NCI-H226 (cell line): ENCODE results near the gene AGPS.
"Not testable (repeated sequence)": the region's sequence is repeated elsewhere in the genome, so short reads cannot be mapped to it uniquely, and the experiment has no call there.

Source experiments
- DNase-seq: peaks from one replicate; pipeline ENCODE4 v3.0.0-alpha.2; 2015

Gene AGPS

DNA sequence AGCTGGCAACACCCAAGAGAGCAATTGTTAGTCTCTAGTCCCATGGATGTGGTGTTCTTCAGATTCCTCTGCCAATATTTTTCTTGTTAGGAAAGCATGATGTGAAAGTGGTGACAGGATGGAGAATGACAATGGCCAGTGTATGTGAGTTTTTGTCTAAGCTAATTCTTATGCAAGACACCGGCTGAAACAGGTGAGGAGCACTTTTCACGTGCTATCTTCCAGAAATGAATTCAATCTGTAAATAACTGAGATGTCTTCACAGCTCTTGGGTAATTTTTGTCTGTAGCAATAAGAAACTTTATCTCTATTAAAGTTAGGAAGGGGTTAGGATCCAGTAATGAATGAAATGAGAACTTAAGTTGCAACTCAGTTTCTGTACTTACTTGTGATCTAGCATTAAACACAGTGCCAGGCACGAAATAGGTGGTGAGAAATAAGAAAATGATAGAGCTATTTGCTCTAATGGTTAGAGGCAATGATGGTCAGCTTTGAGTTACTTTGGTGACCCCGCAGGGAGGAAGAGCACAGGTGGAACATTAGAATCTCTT lies 676 bp upstream of the AGPS start:
- DNase-seq, result no peak

DNA sequence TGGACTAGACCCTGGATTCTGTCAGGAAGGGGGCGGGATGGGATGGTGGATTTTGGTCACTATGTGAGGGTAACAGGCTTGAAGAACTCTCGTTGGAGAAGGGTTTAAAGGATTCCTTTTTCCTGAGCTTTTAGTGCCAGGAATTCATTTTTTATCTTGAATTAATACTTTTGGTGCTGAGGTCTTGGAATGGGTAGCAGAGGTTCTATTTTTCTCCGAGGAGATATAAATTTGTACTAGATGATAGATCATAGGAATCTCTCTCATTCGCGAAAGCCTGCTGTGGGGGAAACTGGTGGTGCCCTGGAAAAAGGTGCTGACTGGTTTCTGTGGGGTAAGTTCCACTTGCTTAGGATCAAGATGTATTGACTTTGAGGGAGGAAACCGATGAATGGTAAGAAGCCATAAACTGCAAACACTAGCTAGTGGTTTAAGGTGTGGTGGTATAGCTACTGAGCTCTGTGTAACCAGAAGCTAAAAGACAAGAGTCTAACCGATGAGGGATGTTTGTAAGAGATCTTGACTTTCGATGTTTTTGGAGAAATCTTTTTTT lies 706 bp downstream of the AGPS start:
- no peak for DNase-seq

DNA sequence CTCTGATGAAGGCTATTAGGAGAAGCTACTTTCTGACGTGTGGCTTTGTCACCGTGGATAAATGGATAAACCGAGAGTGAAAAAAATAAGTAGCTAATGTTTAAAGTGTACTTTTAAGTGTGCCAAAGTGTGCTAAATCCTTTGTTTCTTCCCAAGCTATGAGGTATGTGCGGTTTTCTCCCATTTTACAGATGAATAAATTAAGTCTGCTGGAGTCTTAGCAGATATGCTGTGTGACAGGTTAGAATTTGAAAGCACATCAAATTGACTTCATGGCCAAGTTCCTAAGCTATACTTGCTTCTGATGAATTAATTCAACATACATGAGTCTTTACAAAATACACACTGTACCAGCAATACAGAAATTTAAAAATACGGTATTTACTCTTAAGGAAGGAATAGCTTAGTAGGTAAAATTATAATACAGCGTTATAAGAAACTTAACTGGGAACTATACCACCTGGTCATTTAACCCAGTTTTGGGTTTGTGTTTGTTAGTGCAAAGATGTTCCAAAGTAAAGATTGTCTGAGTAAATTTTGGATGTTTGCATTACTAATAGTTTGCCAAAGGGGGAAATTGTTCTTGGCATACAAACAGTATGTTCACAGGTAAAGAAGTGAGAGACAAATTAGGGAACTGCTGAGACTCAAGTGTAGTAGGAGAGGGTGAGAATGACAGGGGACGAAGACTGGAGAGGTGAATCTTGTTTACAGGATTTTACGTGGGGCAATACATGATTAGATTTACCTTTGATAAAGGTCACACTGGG lies 1.4 kb downstream of the AGPS start:
- DNase-seq, result no peak

DNA sequence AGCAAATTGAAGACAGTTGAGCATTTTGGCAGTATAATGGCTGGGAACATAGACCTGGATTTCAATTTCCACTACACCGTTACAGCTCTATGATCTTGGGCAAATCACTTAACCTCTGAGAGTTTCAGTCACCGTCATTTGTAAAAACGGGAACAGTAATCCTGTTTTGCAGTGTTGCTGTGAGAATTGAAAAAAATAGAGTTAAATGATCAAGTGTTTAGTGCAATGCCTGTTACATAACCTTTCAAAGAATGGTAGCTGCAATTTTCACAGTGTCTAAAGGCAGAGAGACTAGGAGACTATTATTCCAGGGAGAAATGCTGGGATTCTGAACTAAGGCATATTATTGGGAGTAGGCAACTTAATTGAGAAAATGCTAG lies 2.0 kb downstream of the AGPS start:
- no peak for DNase-seq

DNA sequence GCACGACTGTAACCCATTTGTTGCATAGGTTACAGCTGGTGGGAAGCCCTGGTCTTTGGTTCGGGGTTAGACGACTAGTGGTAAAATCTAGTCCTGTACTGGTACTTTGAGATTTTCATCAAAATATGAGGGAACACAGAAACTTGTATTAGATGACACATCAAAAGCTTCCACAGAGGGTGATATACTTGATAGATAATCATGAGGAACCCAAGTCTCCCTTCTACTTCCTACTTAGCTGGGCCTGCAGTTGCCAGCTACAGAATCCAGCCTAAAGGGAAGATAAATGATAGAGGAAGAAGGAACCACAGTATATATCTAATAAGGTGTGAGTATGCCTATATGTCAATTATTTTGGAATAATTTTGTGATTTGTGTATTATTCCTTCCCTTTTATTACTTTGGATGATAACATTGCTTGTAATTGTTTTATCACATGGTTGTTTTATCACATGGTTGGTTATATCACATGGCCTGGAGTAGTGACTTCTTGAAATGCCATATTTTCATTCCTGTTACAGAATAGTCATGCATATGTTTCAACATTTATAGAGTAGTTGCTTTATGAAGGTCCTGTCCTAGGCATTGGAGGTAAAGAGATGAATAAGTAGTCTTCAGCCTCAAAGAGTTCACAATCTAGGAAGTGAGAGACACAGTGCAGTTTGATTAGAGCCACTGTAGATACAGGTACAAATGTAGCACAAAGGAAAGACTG lies 2.9 kb downstream of the AGPS start:
- DNase-seq, result no peak

DNA sequence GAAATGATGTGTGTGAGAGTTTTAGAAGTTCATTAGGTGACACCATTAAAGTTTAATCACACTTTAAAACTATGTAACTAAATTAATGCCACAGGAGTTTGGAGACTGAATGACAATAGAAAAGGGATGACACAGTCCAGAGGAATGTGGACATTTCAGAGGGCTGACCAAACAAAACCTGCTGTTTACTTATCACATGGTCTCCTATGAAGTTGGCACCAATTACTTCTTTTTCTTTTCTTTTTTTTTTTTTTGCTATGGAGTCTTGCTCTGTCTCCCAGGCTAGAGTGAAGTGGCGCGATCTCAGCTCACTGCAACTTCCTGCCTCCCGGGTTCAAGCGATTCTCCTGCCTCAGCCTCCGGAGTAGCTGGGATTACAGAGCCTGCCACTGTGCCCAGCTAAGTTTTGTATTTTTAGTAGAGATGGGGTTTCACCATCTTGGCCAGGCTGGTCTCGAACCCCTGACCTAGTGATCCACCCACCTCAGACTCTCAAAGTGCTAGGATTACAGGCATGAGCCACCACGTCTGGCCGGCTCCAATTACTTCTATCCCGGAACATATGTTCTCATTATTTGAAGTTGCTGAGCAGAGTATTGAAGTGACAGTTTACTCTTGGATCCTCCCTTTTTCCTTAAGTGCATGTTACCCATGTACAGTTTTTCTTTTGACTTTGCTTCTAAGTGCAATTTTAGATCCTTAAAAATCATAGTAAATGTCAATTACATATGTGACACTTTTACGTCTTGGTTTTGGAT lies 4.3 kb downstream of the AGPS start:
- DNase-seq, result peak; percentile 54

DNA sequence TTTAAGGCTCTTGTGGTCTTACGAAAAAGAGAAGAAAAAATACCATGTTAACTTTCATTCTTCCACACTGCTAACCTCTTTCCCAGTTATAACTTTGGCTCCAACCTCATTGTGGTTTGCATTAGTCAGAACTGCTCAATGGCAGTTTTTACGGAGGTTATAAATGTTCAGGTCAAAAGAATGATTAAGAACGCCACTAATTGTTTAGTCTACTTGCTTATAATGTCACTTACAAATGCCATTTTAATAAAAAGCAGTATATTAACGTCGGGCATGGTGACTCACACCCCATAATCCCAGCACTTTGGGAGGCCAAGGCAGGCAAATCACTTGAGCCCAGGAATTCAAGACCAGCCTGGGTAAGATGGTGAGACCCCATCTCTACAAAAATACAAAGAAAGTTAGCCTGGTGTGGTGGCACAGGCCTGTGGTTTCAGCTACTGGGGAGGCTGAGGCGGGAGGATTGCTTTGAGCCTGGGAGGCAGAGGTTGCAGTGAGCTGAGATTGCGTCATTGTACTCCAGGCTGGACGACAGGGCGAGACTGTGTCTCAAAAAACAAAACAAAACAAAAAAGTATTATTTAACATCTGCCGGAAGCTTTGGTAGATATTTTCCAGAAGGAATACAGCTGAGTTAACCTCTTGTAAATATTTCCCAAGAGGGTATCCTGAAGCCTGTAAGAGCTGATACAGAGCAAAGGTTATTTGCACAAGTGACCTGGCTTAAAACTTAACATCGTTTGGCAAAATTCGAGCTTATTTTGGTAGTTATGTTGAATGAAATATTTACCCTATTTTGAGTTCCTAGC lies 5.1 kb downstream of the AGPS start:
- DNase-seq, result peak; percentile 43

DNA sequence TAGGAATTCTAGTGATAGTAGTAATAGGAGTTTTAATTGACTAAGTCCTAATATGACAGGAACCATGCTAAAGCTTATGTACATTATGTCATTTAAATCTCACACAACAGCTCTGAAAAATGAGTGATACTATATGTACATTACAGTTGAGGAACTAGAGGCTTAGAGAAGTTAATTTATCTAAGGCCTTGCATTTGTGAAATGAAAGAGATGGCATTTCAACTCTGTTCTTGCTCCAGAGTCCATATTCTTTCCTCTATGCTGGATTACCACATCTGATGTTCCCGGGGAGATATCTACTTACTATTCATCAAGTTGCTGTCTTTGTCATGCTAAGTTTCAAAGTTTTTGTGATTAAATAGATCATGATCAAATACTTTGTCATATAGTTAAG lies 5.7 kb downstream of the AGPS start:
- no peak for DNase-seq

DNA sequence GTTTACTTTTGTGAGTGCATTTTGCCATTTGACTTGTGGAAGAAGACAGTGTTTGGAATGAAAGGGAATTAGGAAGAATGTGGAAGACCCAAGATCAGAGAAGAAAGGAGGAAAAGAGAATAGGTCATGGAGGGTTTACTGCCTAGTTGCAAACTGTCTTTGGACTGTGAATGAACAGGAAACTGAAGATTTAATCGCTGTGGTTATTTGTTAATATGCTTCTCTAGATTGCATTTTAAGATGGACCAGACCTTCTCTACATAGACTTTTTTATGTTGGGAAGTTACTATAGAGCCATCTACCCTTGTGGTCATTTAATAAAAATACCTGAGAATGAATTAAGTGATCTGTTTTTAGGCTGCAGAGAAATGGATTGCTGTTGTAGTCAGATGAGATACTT lies 6.2 kb downstream of the AGPS start:
- no peak for DNase-seq

DNA sequence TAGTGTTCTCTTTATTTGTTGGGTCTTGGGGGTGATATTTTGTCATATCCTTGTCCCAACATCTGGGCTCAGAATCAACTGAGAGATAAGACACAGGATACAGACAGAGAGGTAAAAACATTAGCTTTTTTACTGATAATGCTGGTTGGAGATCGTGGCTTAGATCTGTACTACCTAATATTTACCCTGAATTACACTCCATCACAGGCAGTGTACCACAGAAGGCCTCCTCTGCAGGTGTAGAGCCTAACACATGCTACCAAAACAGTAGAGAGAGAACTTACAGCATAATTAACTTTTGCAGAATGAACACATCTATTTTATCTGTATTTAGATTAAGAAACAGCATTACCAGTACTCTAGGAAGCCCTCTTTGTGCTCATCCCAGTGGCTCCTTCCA lies 6.8 kb downstream of the AGPS start:
- DNase-seq, result no peak

DNA sequence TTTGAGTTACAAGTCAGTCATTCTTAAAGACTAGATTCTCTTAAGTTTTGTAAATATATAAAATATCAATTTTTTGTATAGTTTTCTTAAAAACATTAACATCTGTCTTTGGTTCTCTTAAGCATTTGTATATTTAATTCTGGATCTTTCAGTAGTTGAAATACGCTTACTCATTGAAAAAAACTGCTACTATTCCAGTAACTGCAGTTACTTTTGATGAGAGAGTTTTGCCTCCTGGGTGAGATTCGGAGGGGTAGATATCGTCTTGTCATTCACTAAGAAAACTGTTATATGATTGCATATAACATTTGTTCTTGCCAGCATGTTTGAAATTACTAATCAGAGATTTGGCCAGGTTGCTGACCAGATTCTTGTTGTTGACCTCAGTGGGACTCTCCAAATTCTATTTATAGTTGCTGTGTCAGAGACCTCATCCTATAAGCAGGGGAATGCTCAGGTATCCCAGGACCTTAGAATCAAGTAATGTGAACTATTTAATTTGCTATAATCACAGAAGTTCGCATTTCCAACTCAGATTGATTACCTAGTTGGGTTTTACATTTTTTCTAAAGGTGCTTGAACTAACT lies 7.9 kb downstream of the AGPS start:
- DNase-seq, result no peak

DNA sequence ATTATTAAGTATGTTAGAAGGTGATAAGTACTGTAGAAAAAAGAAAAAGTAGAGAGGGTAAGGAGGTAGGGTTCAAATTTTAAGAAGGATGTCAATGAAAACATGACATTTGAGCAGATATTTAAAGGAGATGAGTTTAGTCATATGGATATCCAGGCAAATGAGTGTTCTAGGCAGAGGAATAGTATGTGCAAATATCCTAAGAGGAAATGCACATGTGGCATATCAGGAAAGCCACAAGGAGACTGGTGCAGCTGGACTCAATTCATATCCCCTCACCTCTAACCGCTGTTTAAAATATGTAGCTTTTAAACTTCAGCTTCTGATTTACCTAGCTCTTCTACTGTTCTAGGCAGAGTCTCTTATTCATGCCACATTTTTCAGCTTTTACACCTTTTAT lies 9.5 kb downstream of the AGPS start:
- no peak for DNase-seq

DNA sequence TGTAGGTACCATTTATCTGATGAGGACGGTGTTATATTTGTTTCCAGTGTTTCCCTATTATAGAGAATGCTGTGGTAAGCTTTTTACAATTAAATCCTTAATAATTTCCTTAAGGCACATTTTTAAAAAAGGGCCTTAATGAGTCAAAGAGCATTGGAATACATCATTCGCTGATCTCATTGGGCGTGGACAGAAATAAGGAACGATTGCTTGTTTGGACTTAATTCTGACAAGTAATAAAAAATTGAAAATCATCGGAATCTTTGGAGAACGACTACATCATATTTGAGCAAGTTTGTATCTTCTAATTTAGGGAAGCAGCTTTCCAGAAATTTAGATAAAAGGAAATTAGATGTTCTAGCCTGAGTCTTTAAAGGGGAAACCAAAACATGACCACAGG lies 11.3 kb downstream of the AGPS start:
- no peak for DNase-seq

DNA sequence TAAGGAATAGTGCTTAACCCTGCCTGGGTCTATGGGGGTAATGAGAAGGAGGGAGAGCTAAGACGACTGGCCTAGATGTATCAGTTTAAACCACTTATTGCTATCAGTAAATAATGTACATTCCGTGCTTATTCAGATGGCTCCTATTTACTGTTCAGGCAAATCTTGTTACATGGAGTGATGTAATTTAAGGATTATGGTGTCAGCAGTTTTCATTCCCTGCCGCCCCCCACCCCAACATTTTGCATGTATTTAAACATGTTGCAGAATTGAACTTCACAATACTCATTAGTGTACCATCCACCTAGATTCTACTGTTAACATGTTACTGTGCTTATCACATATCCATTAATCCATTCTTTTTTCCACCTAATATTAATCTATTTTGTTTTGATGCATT lies 11.7 kb downstream of the AGPS start:
- no peak for DNase-seq

DNA sequence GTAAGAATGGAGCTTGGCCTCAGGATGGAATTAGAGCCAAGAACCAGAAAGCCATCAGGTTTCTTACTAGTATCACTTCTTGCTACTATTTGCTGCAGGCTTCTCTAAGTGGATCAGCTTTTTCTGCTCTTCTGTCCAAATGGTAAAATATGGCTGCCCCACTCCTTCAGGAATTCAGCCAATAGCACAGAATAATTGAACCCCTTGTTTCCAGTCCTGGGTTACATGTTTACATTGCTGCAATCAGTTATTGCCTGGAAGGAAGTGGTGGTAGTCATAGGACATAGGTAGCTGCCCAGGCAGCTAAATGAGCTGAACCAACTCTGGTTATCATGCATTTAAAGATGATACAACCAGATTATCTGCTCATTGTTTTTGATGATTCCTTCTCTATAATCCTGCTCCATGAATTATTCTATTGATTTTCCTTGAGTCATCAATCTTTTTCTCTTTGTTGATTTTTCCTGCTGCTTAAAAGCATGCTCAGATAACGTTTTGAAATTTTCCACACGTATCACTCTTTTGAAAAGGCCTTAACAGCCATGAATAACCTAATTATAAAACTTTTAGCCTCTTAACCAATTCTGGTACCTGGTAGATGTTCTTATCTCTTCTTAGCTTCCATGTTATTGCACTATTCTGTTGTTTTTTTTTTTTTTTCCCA lies 12.6 kb downstream of the AGPS start:
- no peak for DNase-seq

DNA sequence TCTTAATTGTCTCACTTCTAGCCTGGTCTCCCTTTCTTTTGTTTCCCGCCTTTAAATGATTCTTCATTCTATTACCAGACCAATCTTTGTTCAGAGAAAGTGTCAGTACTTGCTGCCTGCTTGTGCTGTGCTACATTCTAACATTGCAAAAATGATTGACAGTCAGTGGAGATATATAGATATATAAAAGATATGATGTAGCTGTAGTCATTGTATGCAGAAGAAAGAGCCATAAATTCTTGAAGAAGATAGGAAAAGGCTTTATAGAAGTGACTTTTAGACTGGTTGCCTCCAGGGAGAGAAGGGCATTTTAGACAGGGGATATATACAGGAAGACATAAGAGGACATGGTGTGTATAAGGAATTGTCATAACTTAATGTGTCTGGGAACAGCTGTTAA lies 13.6 kb downstream of the AGPS start:
- DNase-seq, result no peak

DNA sequence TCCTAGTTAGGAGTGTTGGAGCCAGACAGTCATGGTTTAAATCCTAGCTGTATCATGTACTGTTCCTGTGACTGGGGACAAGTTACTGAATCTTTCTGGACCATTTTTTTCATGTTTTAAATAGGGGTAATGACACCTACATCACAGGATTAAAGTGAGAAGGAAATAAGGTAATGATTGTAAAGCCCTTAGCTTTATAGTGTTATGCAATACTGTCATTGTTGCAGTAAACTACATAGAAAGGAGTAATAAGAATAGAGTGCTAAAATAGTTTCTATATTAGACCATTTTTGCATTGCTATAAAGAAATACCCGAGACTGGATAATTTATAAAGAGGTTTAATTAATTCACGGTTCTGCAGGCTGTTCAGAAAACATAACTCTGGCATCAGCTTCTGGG lies 14.5 kb downstream of the AGPS start:
- DNase-seq, result no peak

DNA sequence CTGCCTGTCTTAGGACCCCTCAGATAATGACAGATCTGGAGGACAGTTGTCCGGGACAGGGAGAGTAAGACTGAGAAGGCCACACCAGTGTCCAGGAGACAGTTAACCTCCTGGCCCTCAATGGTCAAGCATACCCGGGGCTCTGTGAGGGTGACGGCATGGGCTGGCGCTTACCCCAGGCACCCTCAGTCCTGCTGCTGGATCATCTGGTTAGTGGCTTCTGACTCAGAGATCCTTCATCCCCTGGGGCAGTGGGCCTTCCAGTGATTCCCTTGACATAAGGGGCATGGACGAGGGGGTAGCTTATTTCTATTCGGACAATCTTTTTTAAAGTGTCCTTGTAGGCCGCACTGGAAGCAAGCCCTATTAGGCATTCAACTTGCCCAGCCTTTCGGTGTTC lies 18.1 kb downstream of the AGPS start:
- DNase-seq, result not testable (repeated sequence)

DNA sequence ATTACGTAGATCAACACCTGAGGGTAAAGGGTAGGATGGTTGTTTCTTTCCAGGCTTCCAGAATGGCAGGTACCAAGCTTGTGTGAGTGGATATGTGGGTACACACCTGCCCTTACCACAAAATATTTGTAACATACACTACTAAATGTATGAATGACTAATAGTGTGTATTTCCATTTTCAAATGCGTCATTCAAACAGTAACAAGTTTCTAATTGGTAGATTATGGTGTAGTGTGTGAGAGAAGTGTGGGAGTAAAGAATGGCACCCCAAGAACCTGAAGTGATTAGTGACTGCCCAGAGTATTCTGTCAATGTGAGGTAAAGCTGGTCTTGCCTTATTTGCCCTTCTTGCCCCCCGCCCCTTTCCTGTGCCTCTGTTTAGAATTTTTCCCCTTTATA lies 21.1 kb downstream of the AGPS start:
- DNase-seq, result no peak

DNA sequence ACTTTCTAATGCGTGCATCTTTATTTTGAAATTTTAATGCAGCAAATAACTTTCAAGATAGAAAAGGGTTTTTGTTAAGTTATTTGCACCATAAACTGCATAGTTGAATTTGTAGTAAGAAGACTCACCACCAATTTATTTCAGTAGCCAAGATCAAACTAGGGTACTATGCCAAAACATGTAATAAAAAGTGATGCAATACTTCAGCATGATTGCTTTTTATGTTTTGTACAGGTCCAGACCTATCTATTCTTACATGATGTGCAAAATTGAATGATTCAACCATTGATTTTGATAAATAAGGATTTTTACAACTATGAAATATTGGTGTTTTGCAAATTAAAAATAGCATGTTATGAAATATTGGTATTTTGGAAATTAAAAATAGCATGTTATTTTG lies 26.7 kb downstream of the AGPS start:
- no peak for DNase-seq

DNA sequence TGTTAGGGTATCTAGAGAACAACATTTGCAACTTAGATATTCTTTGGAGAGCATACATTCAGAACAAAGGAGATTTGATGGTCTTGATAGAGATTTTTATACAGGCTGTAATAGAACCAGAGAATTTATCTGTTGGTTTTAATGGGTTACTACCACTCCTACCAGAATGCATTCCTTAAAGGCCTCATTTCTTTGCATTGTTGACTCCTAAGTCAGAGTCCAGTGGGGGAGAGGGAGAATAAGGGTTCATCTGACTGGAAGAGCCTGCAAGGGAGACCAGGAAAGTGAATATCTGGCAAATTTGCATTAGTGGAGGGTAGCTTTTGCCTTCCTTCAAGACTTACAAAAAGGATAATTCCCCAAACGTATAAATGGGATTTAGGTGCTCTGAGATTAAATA lies 29.7 kb downstream of the AGPS start:
- DNase-seq, result peak; percentile 58

DNA sequence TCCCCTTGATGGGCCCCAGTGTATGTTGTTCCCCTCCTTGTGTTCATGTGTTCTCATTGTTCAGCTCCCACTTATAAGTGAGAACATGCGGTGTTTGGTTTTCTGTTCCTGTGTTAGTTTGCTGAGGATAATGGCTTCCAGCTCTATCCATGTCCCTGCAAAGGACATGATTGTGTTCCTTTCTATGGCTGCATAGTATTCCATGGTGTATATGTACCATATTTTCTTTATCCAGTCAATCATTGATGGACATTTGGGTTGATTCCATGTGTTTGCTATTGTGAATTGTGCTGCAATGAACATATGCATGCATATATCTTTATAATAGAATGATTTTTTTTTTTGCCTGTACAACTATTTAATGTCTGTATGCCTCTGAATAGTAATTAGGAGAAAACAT lies 31.5 kb downstream of the AGPS start:
- not testable (repeated sequence) for DNase-seq
